H9 (cell line): Measurements from ENCODE around the gene PC. TPM values are rescaled to one million over a fixed set of nuclear protein-coding genes. Genes with fewer than 3 reads are reported as not detected.

Experiments used
- DNase-seq: peaks from one replicate; pipeline ENCODE4 v3.0.0-alpha.2; 2017
- H2AFZ ChIP-seq: one replicate; pipeline ENCODE4 v1.6.1; 2013; ENCODE audit warnings: mild to moderate bottlenecking, low read length, control low read depth, moderate library complexity
- H2AK5ac ChIP-seq: 2 replicates; pipeline ENCODE4 v1.6.1; 2013; ENCODE audit warnings: low read length, control low read depth, mixed read lengths; ENCODE audit not compliant: insufficient read length
- H2BK120ac ChIP-seq: one replicate; pipeline ENCODE4 v1.6.1; 2013; ENCODE audit warnings: low read depth, mild to moderate bottlenecking, low read length, control low read depth, inconsistent platforms; ENCODE audit not compliant: poor library complexity, severe bottlenecking
- H2BK12ac ChIP-seq: 2 replicates; pipeline ENCODE4 v1.6.1; 2013; ENCODE audit warnings: low read length, control low read depth, mixed read lengths, low read depth; ENCODE audit not compliant: insufficient read length
- H2BK15ac ChIP-seq: 2 replicates; pipeline ENCODE4 v1.6.1; 2013; ENCODE audit warnings: low read depth, low read length, control low read depth
- H2BK20ac ChIP-seq: one replicate; pipeline ENCODE4 v1.6.1; 2013; ENCODE audit warnings: low read depth, mild to moderate bottlenecking, low read length, control low read depth, inconsistent platforms; ENCODE audit not compliant: poor library complexity, severe bottlenecking
- H2BK5ac ChIP-seq: 2 replicates; pipeline ENCODE4 v1.6.1; 2013; ENCODE audit warnings: low read length, control low read depth, mixed read lengths; ENCODE audit not compliant: insufficient read length
- H3K14ac ChIP-seq: 2 replicates; pipeline ENCODE4 v1.6.1; 2013; ENCODE audit warnings: low read length, control low read depth; ENCODE audit not compliant: insufficient read depth
- H3K18ac ChIP-seq: 2 replicates; pipeline ENCODE4 v1.6.1; 2013; ENCODE audit warnings: low read depth, mild to moderate bottlenecking, mixed read lengths, low read length, control low read depth; ENCODE audit not compliant: insufficient read length
- H3K23ac ChIP-seq: 2 replicates; pipeline ENCODE4 v1.6.1; 2013; ENCODE audit warnings: low read length, control low read depth, mixed read lengths, low read depth; ENCODE audit not compliant: insufficient read length
- H3K23me2 ChIP-seq: 2 replicates; pipeline ENCODE4 v1.6.1; 2013; ENCODE audit warnings: low read depth, mild to moderate bottlenecking, mixed read lengths, low read length, control low read depth; ENCODE audit not compliant: insufficient read length, poor library complexity, severe bottlenecking
- H3K27ac ChIP-seq: 2 replicates; pipeline ENCODE4 v1.5.1; 2013; ENCODE audit warnings: low read length, control low read depth, mixed read lengths, low read depth; ENCODE audit not compliant: insufficient read length
- H3K27me3 ChIP-seq: 2 replicates; pipeline ENCODE4 v1.6.1; 2013; ENCODE audit warnings: low read length, control low read depth, inconsistent platforms; ENCODE audit not compliant: insufficient read depth
- H3K4ac ChIP-seq: 2 replicates; pipeline ENCODE4 v1.6.1; 2013; ENCODE audit warnings: low read depth, mild to moderate bottlenecking, control low read depth, inconsistent platforms, low read length, moderate library complexity
- H3K4me1 ChIP-seq: 2 replicates; pipeline ENCODE4 v1.6.1; 2013; ENCODE audit warnings: low read length, control low read depth, inconsistent platforms; ENCODE audit not compliant: insufficient read depth
- H3K4me2 ChIP-seq: 2 replicates; pipeline ENCODE4 v1.6.1; 2013; ENCODE audit warnings: low read length, control low read depth, mixed read lengths; ENCODE audit not compliant: insufficient read length, insufficient read depth
- H3K56ac ChIP-seq: 2 replicates; pipeline ENCODE4 v1.6.1; 2013; ENCODE audit warnings: low read depth, mild to moderate bottlenecking, mixed read lengths, low read length, control low read depth; ENCODE audit not compliant: insufficient read length
- H3K79me1 ChIP-seq: 2 replicates; pipeline ENCODE4 v1.6.1; 2013; ENCODE audit warnings: low read depth, mild to moderate bottlenecking, moderate library complexity, low read length, control low read depth, inconsistent platforms; ENCODE audit not compliant: insufficient read depth, poor library complexity, severe bottlenecking
- H3K79me2 ChIP-seq: 2 replicates; pipeline ENCODE4 v1.6.1; 2013; ENCODE audit warnings: low read length, control low read depth, inconsistent platforms; ENCODE audit not compliant: insufficient read depth
- H3K9ac ChIP-seq: 2 replicates; pipeline ENCODE4 v1.6.1; 2013; ENCODE audit warnings: low read length, control low read depth, mixed read lengths; ENCODE audit not compliant: insufficient read length; ENCODE audit errors: extremely low read depth
- H3K9me3 ChIP-seq: one replicate; pipeline ENCODE4 v1.6.1; 2013; ENCODE audit warnings: low read depth, low read length, inconsistent platforms; ENCODE audit not compliant: control insufficient read depth
- H3T11ph ChIP-seq: one replicate; pipeline ENCODE4 v1.6.1; 2013; ENCODE audit warnings: mild to moderate bottlenecking, low read length, control low read depth, inconsistent platforms
- H4K20me1 ChIP-seq: one replicate; pipeline ENCODE4 v1.6.1; 2013; ENCODE audit not compliant: control insufficient read depth, insufficient read length, insufficient read depth
- H4K5ac ChIP-seq: 2 replicates; pipeline ENCODE4 v1.6.1; 2013; ENCODE audit warnings: low read depth, mild to moderate bottlenecking, mixed read lengths, low read length, control low read depth; ENCODE audit not compliant: insufficient read length
- H4K8ac ChIP-seq: replicated peaks from 2 replicates; pipeline ENCODE4 v1.6.1; 2013; ENCODE audit warnings: low read length, control low read depth, mixed read lengths, low read depth; ENCODE audit not compliant: insufficient read length
- H4K91ac ChIP-seq: 2 replicates; pipeline ENCODE4 v1.6.1; 2013; ENCODE audit warnings: low read depth, mild to moderate bottlenecking, moderate library complexity, mixed read lengths, low read length, control low read depth; ENCODE audit not compliant: insufficient read length
- H3K27ac Mint-ChIP-seq, 3 experiments: 2 replicates in 2 of 3; 3 replicates in 1 of 3; pipeline ENCODE4 v1.8.0; 2020 to 2021; ENCODE audit warnings: mixed read lengths in 3 of 3, mild to moderate bottlenecking in 1 of 3, moderate library complexity in 1 of 3
- H3K27me3 Mint-ChIP-seq: 2 replicates; pipeline ENCODE4 v1.8.0; 2021; ENCODE audit warnings: low read depth, mild to moderate bottlenecking, moderate library complexity, mixed read lengths
- H3K36me3 Mint-ChIP-seq, 3 experiments: 2 replicates in 2 of 3; 3 replicates in 1 of 3; pipeline ENCODE4 v1.8.0; 2020 to 2021; ENCODE audit warnings: low read depth in 3 of 3, mixed read lengths in 3 of 3; ENCODE audit not compliant: insufficient read depth in 1 of 3
- H3K4me1 Mint-ChIP-seq, 2 experiments: 2 replicates each; pipeline ENCODE4 v1.8.0; 2020; ENCODE audit warnings: mixed read lengths in 2 of 2
- H3K4me3 Mint-ChIP-seq, 2 experiments: 2 replicates in 1 of 2; 3 replicates in 1 of 2; pipeline ENCODE4 v1.8.0; 2020 to 2021; ENCODE audit warnings: mild to moderate bottlenecking in 2 of 2, mixed read lengths in 2 of 2, moderate library complexity in 1 of 2
- H3K9me3 Mint-ChIP-seq, 2 experiments: 2 replicates in 1 of 2; 3 replicates in 1 of 2; pipeline ENCODE4 v1.8.0; 2020; ENCODE audit warnings: mild to moderate bottlenecking in 2 of 2, mixed read lengths in 2 of 2, moderate library complexity in 1 of 2
- WGBS: extraction: QIAGEN DNeasy Blood & Tissue Kit; methylation state at CpG from one replicate; pipeline ENCODE4 v1.1.7; 2013; ENCODE audit warnings: missing lambda C conversion rate, low lambda C conversion rate, mixed read lengths; ENCODE audit not compliant: insufficient read length; ENCODE audit errors: extremely low coverage; 5-methylcytosine and 5-hydroxymethylcytosine counted together
- total RNA-seq: library from RNA; stranded (reverse); gene quantifications from 2 replicates; pipeline ENCODE4 v1.2.1, GENCODE V29; 2021
- TF ChIP-seq, protein P1 (sequence below): fragments of 200-600 bp; sonication (generic); conservative IDR thresholded peaks from 3 replicates; pipeline ENCODE4 v1.8.0; 2021; ENCODE audit warnings: antibody characterized with exemption, mild to moderate bottlenecking

Gene PC
- total RNA-seq, 1 experiment from 2014 or later, result 32.6 TPM

DNA sequence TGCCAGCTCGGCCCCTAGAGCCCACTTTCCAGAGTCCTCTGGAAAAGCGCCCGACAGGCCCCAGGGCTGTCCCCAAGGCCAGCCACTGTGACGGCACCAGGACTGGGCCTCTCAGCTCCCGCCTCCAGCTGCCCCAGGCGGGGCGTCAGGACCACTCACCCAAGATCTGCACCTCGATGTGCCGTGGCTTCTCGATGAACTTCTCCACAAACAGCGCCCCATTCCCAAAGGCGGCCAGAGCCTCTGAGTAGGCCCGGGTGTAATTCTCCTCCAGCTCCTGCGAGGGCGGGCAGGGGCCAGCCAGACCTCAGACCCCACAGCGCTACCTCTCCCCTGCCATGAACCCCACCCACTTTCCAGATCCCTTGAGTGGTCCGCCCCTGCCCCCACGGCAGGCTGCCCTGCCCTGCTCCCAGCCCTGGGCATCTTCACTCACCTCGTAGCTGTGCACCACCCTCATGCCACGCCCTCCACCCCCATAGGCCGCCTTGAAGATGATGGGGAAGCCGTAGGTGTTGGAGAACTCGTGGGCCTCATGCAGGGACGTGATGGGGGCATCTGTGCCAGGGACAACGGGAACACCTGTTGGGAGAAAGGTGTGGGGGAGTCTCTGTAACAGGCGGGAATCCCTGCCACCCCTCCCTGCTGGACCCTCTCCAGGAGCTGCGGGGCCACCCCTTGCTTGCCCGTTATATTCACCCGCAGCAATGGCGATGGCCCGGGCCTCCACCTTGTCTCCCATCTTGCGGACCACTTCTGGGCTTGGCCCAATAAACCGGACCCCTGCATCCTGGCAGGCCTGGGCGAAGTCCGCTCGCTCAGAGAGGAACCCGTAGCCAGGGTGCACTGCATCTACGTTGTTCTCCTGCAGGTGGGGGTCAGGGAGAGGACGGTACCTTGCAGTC, 87.3 kb downstream of the PC start:
- Histone ChIP-seq H2BK5ac (no peak overlapping the region), H3K4me2 (no peak overlapping the region), H3K79me1 (no peaks in the 10 kb centered on the region), H4K91ac (no peak overlapping the region), H2BK20ac (no peak overlapping the region), H3K14ac (no peak overlapping the region), H3K4ac (no peak overlapping the region), H3K56ac (no peak overlapping the region), H3K23me2 (no peaks in the 10 kb centered on the region), H2BK12ac (no peak overlapping the region), H3K18ac (no peak overlapping the region), H3K79me2 (no peaks in the 10 kb centered on the region), H3K27me3 (no peaks in the 10 kb centered on the region), H3T11ph (no peak overlapping the region), H2AK5ac (no peak overlapping the region), H3K9ac (no peak overlapping the region), H4K8ac (no peak overlapping the region), H4K5ac (no peak overlapping the region), H2BK15ac (no peak overlapping the region), H2AFZ (no peak overlapping the region), H3K27ac (no peak overlapping the region), H3K23ac (no peak overlapping the region), H4K20me1 (no peaks in the 10 kb centered on the region), H3K9me3 (no peaks in the 10 kb centered on the region), H2BK120ac (no peak overlapping the region), H3K4me1 (no peaks in the 10 kb centered on the region)
- Mint-ChIP-seq H3K36me3 (peaks cover 0 to 11% (median 3%) of the 10 kb centered on the region in 3 experiments; a peak in 4 of 7 replicates), H3K27ac (no peak overlapping the region), H3K4me3 (no peak overlapping the region), H3K9me3 (no peaks in the 10 kb centered on the region), H3K4me1 (peaks cover 11 to 27% of the 10 kb centered on the region in 2 experiments), H3K27me3 (no peaks in the 10 kb centered on the region)
- DNase-seq, result no peak
- TF ChIP-seq, protein P1, sequence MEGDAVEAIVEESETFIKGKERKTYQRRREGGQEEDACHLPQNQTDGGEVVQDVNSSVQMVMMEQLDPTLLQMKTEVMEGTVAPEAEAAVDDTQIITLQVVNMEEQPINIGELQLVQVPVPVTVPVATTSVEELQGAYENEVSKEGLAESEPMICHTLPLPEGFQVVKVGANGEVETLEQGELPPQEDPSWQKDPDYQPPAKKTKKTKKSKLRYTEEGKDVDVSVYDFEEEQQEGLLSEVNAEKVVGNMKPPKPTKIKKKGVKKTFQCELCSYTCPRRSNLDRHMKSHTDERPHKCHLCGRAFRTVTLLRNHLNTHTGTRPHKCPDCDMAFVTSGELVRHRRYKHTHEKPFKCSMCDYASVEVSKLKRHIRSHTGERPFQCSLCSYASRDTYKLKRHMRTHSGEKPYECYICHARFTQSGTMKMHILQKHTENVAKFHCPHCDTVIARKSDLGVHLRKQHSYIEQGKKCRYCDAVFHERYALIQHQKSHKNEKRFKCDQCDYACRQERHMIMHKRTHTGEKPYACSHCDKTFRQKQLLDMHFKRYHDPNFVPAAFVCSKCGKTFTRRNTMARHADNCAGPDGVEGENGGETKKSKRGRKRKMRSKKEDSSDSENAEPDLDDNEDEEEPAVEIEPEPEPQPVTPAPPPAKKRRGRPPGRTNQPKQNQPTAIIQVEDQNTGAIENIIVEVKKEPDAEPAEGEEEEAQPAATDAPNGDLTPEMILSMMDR, result no peak
- no CpG with 5 or more reads among the region's 39 CpGs for WGBS
